Occipital lobe (tissue), 2 donors: ENCODE results near the gene CRYGA. TPM values are rescaled to one million over a fixed set of nuclear protein-coding genes. Genes with fewer than 3 reads are reported as not detected.
"Not testable (repeated sequence)": the region's sequence is repeated elsewhere in the genome, so short reads cannot be mapped to it uniquely, and the experiment has no call there.

Source experiments
- DNase-seq: peaks from one replicate; lab custom pipeline; 2025; lab: John Stamatoyannopoulos, UW
- total RNA-seq: library from RNA; depleted of rRNA; stranded (reverse); fragments of >200 nt; gene quantifications from one replicate; pipeline ENCODE4 v1.2.3, GENCODE V29; 2014

Gene CRYGA
- total RNA-seq, 1 donor from 2014 or later, result not detected

GRCh38 chr2:208127090-208127489 lies 36.3 kb downstream of the CRYGA start:
- DNase-seq, result no peak

- no peak for DNase-seq
Measured at GRCh38 chr2:208125251-208125650, 38.1 kb downstream of the CRYGA start.

- DNase-seq, result peak; percentile 6
Measured at GRCh38 chr2:208124013-208124715, 39.2 kb downstream of the CRYGA start, which contains the start of gene CRYGD. Gene CRYGD, minus strand, starts transcription at chr2:208124524. Its CDS starts 51 bp downstream, at chr2:208124473.

DNA sequence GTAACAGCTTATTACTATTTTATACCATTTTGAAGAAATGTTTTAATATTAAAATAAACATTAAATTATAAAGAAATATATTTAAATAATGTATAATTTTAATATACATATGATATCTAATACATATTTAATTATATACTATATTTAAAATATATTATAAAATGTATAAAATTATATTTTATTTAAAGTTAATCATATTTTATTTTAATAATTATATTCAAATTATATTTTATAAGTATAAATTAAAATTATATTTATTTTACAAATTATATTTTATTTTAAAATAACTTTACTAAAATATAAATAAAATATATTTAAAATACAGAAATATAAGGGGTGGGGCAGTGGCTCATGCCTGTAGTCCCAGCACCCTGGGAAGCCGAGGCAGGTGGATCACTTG lies 41.1 kb downstream of the CRYGA start:
- no peak for DNase-seq

- no peak for DNase-seq
Measured at GRCh38 chr2:208118918-208119317, 44.5 kb downstream of the CRYGA start.

DNA sequence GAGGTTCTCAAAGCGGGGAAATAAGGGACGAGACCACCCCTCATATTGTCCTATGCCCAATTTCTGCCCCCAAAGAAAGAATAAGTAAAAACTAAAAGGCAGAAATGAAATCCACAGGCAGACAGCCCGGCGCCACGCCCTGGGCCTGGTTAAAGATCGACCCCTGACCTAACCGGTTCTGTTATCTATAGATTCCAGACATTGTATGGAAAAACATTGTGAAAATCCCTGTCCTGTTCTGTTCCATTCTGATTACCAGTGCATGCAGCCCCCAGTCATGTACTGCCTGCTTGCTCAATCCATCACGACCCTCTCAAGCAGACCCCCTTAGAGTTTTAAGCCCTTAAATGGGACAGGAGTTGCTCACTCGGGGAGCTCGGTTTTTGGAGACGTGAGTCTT lies 46.0 kb downstream of the CRYGA start:
- DNase-seq, result not testable (repeated sequence)

DNA sequence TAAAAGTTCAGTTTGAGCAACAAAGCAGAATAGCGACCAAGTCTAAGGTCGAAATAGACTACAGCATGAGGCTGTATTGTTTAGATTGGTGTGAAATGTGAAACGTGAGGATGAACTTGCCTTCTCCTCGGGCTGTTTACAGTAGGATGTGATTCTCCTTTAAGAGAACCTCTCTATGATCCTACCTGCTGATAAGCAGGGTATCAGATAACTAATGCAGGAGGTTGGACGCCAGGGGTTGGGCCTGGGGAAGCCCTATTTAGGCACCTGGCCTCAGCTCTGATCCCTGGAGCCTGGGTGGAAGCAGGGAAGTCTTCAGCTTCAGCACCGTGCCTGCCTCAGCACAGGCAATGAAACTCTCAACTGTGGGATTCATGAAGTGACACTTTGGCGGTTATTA lies 50.4 kb downstream of the CRYGA start:
- DNase-seq, result no peak

DNA sequence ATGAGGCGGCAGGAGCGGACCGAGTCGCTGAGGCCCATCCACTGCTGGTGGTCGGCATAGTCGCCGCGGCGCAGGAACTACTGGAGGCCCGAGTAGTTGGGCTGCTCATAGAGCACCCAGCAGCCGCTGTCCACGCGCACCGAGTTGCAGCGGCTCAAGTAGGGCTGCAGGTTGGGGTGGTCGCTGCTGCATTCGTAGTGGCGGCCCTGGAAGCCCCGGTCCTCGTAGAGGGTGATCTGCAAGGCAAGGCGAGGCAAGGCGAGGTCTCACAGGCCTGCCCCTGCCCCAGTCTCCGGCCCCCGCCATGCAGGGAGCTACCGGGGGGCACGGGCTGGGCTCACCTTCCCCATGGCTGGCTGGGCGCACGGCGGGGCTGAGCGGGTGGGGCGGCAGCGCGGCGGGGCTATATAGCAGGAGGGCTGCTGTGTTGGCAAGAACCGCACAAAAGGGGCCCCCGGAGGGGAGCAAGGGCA lies 51.1 kb downstream of the CRYGA start:
- DNase-seq, result not testable (repeated sequence)

Other genes starting within 250 kb of the CRYGA start
- gene PLEKHM3, start 138.1 kb downstream of the CRYGA start, total RNA-seq, result 50.7 TPM
- 1.7 TPM for gene CRYGD, start 39.1 kb downstream of the CRYGA start, total RNA-seq
- gene CRYGC, start 33.8 kb downstream of the CRYGA start, total RNA-seq, result not detected
- not detected for gene CRYGB, start 17.4 kb downstream of the CRYGA start, total RNA-seq
- 28.7 TPM for gene C2orf80, start 26.4 kb upstream of the CRYGA start, total RNA-seq
- 210 TPM for gene IDH1, start 91.5 kb upstream of the CRYGA start, total RNA-seq
- 57.1 TPM for gene PIKFYVE, start 102.7 kb upstream of the CRYGA start, total RNA-seq
- gene PTH2R, start 243.2 kb upstream of the CRYGA start, total RNA-seq, result 1.4 TPM